D721Med (cell line): Measurements from ENCODE around the gene BTBD1.
"Not testable (repeated sequence)": the region's sequence is repeated elsewhere in the genome, so short reads cannot be mapped to it uniquely, and the experiment has no call there.

Experiments
- DNase-seq: peaks from one replicate; pipeline ENCODE4 v3.0.0; 2011; ENCODE audit warnings: low spot score; ENCODE audit not compliant: insufficient read length
- FAIRE-seq: peaks from 2 replicates; lab custom pipeline; 2011; peaks lifted over from hg19 to GRCh38; lab: Jason Lieb, UNC
- TF ChIP-seq, protein P1 (sequence below): IDR thresholded peaks from 2 replicates; pipeline ENCODE4 v1.5.1; 2012; ENCODE audit warnings: mild to moderate bottlenecking, control low read depth; ENCODE audit not compliant: insufficient read depth; ENCODE audit errors: missing control alignments

The BTBD1 gene

DNA sequence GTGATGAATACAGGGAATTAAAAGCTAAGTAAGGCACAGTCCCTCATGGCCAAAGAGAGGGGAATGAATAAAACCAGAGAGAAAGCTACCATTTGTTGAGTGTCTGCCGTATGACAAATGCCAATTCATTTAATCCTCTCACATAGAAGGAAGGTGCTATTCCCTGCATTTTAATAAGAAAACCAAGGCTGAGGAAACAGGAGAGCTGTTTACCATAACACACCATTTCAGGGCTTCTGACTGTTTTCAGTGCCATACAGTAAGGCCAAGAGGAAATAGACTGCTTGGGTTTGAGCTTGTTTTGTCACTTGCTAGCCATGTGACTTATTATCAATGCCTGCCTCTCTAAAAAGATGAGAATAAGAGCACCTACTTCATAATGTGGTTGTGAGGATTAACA lies 10.1 kb downstream of the BTBD1 start:
- FAIRE-seq (no peak), DNase-seq (no peak)
- TF ChIP-seq, protein P1, sequence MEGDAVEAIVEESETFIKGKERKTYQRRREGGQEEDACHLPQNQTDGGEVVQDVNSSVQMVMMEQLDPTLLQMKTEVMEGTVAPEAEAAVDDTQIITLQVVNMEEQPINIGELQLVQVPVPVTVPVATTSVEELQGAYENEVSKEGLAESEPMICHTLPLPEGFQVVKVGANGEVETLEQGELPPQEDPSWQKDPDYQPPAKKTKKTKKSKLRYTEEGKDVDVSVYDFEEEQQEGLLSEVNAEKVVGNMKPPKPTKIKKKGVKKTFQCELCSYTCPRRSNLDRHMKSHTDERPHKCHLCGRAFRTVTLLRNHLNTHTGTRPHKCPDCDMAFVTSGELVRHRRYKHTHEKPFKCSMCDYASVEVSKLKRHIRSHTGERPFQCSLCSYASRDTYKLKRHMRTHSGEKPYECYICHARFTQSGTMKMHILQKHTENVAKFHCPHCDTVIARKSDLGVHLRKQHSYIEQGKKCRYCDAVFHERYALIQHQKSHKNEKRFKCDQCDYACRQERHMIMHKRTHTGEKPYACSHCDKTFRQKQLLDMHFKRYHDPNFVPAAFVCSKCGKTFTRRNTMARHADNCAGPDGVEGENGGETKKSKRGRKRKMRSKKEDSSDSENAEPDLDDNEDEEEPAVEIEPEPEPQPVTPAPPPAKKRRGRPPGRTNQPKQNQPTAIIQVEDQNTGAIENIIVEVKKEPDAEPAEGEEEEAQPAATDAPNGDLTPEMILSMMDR, result no peak

DNA sequence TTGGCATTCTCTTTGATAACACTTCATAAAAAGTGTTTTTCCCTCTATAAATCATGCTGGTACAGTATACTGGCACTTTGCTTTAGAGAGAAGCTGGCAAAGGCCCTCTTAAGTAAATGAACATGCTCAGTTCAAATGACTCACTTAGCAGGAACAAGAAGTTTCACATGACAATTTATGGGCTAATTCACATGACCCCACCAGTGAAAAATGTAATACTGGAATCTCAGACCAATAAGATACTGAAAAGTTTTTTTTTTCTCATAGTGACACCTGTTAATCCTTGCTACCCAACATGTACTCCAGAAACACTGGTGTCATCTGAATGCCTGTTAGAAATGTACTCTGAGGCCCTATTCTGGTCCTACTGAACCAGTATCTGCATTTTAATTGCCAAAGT lies 13.9 kb downstream of the BTBD1 start:
- DNase-seq (no peak), FAIRE-seq (no peak)

DNA sequence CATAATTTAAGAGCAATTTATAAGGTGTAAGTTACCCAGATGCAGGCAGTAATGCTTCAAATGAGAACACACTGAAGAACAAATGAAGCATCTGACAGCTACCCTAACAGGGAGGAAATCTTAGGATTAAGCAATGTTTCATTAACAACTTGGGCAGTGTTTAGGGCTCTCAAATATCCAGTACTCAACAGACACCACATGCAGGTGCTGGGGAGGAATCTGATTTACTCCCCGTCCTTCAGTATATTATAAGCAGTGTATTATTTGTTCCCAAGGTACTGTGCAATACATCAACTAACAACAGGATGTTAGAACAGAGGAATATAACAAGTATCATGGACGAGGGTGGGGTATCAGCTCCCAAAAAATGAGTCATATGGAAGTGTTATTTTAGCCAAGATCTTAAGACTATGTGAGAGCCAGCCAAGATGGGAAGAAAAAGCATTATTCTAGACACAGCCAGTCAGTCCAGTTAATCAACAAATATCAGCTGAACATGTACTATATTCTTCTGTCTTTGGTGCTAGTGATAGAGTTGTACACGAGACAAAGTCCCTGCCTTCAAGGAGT lies 20.4 kb downstream of the BTBD1 start:
- DNase-seq, result no peak
- TF ChIP-seq, protein P1, result no peak
- no peak for FAIRE-seq

More for the DNA sequence above, 13.9 kb downstream of the BTBD1 start:
- TF ChIP-seq, protein P1, result no peak

GRCh38 chr15:83044156-83044555 lies 22.9 kb downstream of the BTBD1 start:
- no peak for DNase-seq
- no peak for FAIRE-seq
- TF ChIP-seq, protein P1, result no peak

GRCh38 chr15:83039206-83039605 lies 27.8 kb downstream of the BTBD1 start:
- TF ChIP-seq, protein P1, result no peak
- no peak for DNase-seq
- no peak for FAIRE-seq

GRCh38 chr15:83036253-83036652 lies 30.8 kb downstream of the BTBD1 start:
- no peak for FAIRE-seq
- TF ChIP-seq, protein P1, result no peak
- DNase-seq, result no peak

GRCh38 chr15:83031234-83031633 lies 35.8 kb downstream of the BTBD1 start:
- DNase-seq, FAIRE-seq: not testable (repeated sequence)

GRCh38 chr15:83030021-83030420 lies 37.0 kb downstream of the BTBD1 start:
- FAIRE-seq (no peak), DNase-seq (no peak)

More at GRCh38 chr15:83030021-83030420, 37.0 kb downstream of the BTBD1 start:
- TF ChIP-seq, protein P1, result no peak
